GM18858 (cell line): Measurements from ENCODE around the gene TMC8.
"Not testable (repeated sequence)": the region's sequence is repeated elsewhere in the genome, so short reads cannot be mapped to it uniquely, and the experiment has no call there.

Source experiments
- ATAC-seq: cut with Tn5 transposase; IDR thresholded peaks from one replicate; pipeline ENCODE4 v1.9.1; 2021; ENCODE audit not compliant: unreplicated experiment

The TMC8 gene

DNA sequence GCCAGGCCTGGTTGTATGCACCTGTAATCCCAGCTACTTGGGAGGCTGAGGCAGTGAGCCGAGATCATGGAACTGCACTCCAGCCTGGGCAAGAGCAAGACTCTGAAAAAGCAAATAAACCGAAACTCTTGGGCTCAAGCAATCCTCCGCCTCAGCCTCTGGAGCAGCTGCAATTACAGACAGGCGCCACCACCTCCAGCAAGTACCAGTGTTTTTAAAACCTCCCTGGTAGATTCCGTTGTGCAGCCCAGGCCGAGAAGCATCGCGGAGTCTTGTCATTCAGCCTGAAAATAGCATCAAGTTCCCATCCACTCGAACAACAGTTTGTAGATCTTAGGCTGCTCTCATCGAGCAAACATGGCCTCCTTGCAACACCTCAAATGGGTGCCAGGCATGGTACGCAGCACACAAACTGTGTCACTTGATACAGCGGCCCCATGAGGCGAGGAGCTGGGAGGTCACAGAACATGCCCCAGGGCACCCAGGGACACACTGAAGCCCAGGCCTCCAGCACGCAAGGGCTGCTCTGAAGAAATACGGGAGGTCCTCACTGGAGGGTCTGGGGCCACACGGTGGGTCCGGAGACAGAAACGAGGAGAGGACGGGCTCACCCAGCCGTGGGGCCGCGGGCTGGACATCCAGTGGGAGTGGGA is 20.1 kb upstream of the TMC8 start:
- no peak for ATAC-seq

DNA sequence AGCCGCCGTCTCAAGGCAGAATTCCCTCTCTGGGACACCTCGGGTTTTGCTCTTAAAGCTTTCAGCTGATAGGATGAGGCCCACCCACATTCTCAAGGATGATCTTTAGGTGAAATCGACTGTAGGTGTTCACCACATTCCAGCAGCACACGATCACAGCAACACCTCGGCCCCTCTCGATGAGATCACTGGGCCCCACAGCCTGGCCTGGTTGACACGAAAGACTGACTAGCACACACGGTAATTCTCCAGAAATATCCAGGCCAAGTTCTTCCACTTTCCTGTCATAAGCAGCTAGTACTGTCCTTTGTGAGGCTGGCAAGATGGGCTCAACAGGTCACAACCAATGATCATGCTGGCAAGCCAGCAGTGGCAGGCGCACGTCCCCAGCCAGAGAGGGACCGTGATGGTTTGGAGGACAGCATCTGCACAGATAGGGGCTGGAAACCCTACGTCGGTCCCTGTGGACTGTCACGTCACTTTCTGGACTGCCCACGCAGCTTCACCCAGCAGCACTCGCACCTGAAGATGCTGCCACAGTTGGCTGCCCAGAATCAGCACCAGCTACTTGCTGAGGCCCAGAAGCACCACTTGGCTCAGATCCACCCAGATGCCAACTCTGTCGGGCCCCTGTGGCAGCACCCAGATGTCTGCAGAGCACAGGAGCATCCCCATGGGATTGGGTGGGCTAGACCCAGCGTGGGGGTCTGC is 19.4 kb upstream of the TMC8 start:
- no peak for ATAC-seq

DNA sequence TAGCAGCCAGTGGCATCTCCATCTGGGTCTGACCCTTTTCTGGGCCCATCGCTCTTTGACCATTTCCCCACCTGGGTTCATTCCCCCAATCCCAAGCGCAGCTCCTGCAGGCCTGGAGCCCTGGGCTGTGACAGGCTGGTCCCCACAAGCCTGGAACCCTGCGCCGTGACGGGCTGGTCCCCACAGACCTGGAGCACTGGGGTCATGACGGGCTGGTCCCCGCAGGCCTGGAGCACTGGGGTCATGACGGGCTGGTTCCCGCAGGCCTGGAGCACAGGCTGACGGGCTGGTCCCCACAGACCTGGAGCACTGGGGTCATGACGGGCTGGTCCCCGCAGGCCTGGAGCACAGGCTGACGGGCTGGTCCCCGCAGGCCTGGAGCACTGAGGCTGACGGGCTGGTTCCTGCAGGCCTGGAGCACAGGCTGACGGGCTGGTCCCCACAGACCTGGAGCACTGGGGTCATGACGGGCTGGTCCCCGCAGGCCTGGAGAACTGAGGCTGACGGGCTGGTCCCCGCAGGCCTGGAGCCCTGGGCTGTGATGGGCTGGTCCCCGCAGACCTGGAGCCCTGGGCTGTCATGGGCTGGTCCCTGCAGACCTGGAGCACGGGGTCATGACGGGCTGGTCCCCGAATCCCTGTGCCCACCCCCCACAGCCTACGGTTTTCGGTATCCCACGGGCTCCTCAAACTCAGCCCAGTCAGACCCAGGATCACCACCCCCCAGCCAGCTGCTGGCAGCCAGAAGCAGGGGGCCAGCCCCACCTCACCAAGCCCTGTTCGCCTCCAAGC is 18.6 kb upstream of the TMC8 start:
- ATAC-seq: no peak

DNA sequence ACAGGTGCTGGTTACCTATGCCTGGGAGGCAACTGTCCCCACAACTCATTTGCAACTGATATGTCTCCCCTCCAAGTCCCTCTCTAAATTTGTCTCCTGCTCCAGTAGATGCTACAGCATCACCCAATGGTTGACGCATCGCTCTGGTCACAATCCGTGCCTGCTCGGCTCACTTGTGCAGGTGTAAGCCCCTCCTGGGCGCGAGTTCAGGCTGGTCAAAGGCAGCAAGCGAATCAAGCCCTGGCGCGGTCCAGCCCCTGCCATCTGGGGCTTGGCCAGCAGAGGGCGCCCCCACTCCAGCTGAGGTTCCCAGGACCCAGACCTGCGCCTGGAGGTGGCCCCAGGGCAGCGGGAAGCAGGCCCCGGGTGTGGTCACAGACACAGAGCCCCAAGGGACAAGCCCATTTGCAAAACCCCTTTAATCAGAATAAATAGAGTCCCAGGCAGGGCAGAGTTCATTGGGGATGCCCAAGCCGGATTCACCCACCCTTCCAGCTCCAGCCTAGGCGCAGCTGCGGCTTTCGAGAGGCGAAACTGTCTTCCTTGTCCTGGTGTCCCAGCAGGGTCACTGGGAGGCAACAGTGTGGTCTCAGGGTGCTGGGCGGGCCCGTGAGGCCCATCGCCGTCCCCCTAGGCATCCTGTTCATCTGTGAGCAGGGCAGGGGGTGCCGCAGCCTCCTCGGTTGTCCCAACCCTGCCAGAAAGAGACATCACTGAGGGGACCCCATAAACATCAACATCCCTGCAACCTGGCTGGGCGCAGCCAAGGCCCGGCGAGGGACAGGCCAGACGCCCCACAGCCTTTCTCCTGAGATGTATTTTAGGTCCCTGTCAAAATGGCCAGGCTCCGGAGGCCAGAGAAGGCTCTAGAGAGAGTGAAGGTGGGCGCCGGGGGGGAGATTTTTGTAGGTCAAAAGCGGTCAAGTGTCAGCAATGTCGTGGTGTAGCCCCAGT is 17.8 kb upstream of the TMC8 start:
- ATAC-seq: no peak

DNA sequence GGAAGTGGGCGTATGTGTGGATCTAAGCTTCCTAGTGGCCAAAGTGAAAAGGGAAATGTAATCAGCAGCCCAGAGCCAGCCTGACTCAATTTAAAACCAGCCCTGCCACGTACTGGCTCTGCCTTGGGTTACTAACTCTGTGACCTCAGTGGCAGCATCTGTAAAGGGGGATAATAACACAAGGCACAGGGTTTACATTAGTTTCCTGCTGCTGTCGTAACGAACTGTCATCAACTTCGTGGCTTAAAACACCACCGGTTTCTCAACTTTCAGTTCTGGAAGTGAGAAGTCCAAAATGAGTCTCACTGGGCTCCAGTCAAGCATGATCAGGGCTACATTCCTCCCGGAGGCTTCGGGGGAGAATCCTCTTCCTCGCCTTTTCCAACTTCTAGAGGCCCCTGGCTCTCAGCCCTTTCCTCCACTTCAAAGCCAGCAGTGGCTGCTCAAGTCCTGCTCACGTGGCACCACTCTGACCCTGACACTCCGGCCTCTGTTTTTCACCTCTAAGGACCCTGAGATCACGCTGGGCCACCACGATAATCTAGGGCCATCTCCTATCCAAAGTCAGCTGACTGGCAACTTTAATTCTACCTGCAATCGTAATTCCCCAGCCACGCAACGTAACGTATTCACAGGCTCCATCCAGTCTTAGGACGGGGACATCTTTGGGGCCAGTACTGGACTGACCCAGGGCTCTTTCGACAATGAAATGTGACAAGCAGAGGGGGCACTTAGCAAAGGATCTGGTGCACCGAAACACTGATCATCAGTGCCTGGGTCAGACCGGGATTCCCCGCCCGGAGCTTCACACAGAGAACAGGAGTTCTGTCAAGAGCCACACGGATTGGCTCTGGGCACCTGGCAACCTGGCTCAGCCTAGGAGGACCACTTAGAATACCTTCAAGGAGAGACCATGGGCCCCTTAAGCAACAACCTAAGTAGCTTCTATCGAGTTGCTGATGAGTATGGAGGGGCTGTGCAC is 16.5 kb upstream of the TMC8 start:
- ATAC-seq: no peak

DNA sequence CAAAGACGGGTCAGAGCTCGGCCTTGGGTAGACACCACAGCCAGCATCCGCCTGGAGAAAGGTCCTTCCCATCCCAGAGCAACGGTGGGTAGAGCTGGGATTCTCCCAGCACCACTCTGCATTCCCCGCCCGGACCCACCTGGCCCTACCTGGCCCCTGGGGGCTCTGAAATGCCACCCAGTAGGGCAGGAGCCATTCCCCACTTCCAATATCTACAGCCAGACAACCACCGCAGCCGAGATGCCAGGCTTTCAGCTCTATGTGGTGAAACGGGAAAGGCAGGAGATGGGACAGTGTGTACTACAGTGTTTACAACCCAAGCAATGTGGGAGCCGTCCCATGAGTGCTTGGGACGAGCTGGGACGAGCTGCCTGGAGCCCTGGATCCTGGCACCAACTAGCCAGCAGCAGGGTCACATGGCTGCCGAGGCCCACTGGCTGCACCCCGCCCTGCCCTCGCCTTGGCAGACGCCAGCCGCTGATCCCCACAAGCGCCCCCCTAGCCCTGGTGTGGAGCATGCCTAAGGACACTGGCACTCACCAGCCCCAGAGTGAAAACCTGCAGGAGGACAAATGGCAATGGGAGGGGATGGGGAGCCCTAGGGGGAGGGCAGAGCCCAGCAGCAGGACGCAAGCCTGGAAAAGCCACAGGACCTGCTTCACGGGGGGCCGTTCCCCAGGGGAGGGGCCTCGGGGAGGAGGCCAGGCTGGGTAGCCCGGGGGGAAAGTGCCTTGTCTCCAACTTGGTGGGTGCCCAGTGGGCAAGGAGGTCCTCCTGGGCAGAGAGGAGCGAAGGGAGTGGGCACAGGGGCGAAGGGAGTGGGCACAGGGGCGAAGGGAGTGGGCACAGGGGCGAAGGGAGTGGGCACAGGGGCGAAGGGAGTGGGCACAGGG is 15.5 kb upstream of the TMC8 start:
- no peak for ATAC-seq

DNA sequence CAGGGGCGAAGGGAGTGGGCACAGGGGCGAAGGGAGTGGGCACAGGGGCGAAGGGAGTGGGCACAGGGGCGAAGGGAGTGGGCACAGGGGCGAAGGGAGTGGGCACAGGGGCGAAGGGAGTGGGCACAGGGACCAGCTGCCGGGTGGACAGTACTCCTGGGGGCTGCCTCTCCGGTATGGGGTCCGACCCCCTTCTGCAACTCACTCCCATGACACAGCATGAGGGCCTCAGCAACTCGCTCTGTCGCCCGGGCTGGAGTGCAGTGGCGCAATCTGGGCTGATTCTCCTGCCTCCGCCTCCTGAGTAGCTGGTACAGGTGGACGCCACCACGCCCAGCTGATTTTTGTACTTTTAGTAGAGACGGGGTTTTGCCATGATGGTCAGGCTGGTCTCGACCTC is 14.8 kb upstream of the TMC8 start:
- not testable (repeated sequence) for ATAC-seq

DNA sequence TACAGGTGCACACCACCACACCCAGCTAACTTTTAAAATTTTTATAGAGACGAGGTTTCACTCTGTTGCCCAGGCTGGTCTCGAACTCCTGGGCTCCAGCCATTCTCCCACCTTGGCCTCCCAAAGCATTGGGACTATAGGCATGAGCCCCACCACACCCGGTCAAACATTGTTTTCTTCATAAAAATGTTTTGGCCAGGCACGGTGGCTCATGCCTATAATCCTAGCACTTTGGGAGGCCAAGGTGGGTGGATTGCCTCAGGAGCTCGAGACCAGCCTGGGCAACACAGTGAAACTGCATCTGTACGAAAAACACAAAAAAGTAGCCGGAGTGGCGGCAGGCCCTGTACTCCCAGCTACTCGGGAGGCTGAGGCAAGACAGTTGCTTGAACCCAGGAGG is 14.2 kb upstream of the TMC8 start:
- ATAC-seq: no peak

DNA sequence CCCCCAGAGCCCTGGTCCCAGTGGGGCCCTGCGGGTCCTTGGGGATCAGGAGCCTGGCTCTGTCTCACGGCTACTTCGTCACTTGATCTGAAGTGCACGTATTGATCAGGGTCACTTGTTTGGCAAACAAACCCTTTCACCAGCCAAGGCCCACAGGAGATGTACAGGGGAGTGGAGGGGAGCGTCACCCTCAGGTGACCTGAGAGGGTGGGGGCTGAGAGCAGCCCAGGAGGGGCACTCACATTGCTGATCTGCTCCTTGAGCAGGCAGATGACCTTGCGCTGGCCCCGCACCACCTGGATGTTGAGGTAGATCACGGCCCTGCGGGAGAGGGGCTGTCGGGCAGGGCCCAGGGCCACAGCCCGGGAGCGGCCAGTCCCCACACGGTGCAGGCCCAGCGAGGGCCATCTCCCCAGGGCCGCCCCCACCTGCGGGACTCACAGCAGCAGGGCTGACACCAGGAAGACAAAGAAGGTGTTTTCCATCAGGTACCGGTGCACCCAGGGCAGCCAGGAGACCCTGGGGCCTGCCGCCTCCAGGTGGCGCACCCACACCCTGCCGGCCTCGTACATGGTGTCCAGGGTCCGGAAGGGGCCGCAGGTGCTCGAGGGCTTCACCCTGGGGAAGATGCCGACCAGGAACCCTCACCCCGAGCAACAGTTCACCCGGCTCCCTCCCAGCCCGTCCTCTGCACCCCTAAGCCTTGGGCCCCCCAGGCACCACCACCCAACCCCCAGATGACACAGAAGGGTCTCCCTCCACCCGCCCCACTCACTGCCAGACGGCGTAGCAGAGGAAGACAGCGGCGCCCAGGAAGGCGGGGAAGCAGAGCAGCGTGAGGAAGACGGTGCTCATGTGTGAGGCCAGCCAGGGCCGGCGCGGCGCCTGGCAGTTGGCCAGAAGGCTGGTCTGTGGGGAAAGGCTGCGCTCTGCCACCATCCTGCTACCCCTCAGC is 13.3 kb upstream of the TMC8 start:
- no peak for ATAC-seq

DNA sequence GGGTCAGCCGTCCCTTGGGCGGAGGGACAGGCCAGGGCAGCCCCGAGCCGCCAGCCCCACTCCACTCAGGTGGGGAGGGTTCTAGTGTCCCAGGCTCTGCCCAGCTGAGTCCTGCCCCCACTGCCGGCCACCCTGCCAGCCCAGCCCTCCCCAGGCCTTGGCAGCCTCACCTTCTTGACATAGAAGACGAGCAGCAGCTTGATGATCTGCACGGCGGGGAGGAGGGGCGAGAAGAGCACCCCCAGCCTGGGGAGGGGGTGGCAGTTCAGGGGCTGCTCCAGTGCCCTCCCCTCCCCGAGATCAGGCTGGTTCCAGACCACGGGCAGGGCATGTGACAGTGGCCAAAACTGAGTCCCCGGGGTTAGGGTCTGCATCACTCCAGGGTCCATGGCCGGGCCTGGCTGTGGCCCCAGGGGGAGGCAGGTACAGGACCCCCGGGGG is 11.8 kb upstream of the TMC8 start:
- no peak for ATAC-seq

DNA sequence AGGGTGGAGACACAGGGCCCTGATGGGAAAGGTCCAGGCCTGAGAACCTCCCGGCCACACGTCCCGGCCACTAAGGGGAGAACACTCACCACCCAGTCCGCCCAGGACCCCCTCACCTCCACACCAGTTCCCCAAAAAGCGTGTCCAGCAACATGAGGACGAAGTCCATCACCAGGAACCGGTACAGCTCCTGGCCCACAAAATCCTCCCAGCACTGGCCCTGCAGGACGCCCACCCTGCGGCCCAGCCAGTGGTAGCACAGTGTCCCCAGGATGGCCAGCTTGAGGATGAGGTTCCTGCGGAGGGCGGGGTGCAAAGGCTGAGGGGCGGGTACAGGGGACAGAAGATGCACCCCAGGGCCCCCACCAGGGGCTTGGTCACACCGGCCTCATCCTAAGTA is 10.0 kb upstream of the TMC8 start:
- ATAC-seq: no peak

DNA sequence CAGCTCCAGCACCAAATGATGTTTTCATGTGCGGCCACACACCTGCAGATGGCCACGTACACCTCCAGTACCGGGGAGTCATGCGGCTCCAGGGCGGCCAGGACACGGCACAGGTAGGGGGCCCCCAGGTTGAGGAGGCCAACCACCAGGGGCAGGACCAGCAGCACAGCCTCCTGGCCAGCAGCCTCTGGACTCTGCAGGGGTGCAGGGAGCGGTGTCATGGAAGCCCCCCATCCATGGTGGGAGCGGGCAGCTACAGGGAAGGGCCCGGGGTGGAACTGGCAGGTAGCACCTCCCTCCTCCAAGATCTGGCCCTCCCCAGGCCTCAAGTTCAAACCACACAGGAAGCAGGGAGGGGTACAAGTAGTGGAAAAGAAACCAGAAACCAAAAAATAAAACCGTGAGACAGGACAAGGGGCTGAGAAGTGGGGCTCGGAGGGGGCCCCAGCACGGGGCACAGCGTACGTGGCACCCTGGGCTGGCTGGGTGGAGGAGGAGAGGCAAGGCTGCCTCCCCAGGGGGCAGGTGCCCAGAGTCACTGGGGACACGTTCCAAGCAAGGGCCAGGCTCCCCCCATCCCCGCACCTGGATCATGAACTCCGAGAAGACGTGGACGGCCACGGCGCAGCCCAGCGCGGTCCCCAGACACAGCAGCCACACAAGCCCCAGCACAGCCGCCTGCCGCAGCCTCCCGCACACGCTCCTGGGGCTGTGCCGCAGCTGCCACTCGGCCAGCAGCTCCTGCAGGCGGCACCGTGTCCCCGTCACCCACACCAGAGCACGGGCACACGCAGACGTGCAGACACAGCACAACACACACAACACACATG is 9.4 kb upstream of the TMC8 start:
- no peak for ATAC-seq

DNA sequence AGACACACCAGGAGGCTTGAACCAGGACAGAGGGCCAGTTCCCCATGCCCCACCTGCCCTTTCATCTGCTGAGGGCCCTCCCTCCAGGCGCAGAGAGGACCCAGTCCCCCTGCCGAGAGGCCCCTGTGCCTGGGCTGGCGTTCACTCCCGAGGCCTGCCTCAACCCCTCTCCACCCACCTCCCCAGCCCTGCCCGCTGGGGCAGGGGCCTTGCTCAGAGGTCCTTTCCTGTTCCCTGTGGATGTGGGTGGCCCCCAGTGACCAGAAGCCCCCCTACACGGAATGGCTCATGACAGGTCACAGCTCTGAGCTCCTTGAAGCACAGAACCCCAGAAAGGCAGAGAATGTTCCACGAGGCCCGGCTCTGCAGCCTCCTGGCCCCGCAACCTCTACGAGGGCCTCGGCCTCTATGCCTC is 8.8 kb upstream of the TMC8 start:
- no peak for ATAC-seq

DNA sequence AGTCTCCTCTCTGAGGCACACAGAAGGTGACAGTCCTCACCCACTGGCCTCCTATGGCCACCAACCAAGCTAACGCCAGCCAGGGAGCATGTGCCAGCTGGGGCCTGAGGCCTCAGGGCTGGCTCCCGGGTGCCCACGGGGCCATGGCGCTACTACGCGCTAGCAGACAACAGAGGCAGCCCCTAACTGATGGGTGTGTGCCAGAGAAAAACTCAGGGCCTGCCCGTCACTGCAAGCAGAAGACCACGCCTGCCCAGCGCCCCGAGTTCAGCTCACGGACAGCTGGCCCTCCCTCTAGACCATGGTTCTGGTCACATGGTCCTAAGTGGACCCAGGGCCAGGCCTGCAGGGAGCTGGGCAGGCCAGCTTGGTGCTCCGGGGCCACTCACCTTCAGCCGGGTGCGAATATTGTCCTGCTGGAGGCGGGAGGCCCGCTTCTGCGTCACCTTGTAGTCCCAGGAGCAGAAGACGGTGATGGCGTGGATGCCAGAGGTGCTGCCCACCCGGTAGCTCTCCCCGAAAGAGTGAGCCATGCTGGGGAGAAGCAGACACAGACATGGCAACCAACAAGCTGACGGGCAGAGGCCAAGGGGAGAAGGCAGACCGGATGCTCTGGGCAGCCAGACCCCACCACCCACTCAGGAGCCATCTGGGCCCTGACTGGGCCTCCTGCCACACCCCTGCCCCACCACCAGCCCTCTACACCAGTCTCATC is 8.2 kb upstream of the TMC8 start:
- ATAC-seq: no peak

DNA sequence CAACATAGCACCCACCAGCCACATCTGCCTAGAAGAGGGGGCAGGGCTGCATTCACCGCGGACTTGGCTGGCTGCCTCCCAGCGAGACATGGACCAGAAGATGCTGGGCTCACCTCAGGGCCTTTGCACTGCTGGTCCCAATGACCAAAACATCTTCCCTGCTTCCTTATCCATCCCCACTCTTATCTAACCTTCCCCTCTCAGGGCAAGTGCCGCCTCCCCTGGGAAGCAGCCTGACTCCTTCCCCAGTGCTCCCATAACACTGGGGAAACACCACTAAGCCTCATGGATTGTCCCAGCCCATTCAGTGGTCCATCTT is 7.7 kb upstream of the TMC8 start:
- no peak for ATAC-seq

DNA sequence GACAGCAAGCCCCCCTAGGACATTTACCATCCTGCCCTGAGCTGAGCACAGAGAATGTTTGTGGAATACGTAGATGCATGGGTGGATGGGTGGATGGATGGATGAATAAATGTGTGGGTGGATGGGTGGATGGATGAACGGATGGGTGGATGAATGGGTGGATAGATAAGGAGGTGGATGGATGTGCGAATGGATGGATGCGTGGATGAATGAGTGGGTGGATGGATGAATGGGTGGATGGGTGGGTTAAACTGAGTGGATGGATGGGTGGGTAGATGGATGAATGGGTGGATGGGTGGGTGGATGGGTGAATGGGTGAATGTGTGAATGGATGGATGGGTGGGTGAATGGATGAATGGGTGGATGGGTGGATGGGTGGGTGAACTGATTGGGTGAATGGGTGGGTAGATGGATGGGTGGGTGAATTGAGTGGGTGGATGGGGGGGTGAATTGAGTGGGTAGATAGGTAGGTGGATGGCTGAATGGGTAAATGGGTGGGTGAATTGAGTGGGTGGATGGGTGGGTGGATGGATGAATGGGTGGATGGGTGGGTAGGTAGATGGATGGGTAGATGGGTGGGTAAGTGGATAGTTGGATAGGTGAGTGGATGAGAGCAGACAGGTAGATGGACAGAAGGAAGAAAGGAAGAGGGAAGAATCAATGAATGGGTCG is 7.2 kb upstream of the TMC8 start:
- no peak for ATAC-seq
